GM06990 (cell line): ENCODE measurements around the gene OPN1MW3.
"Not testable (repeated sequence)": the region's sequence is repeated elsewhere in the genome, so short reads cannot be mapped to it uniquely, and the experiment has no call there.

Experiments used
- DNase-seq: peaks from one replicate; pipeline ENCODE4 v3.0.0-alpha.2; 2011; ENCODE audit not compliant: insufficient read length; ENCODE audit errors: extremely low read depth
- H3K27me3 ChIP-seq: replicated peaks from 2 replicates; pipeline ENCODE4 v1.6.0; 2011; ENCODE audit warnings: low read length; ENCODE audit not compliant: control insufficient read depth, insufficient read depth
- H3K36me3 ChIP-seq: 2 replicates; pipeline ENCODE4 v1.5.1; 2011; ENCODE audit warnings: low read length; ENCODE audit not compliant: control insufficient read depth, insufficient read depth
- H3K4me3 ChIP-seq: replicated peaks from 2 replicates; pipeline ENCODE4 v1.5.1; 2011; ENCODE audit warnings: low read depth, mild to moderate bottlenecking, control low read depth, low read length
- TF ChIP-seq, protein P1 (sequence below): IDR thresholded peaks from 2 replicates; pipeline ENCODE4 v1.5.1; 2011; ENCODE audit warnings: low read length, control low read depth, mild to moderate bottlenecking, inconsistent platforms; ENCODE audit not compliant: insufficient read depth, poor library complexity, severe bottlenecking

Gene OPN1MW3

DNA sequence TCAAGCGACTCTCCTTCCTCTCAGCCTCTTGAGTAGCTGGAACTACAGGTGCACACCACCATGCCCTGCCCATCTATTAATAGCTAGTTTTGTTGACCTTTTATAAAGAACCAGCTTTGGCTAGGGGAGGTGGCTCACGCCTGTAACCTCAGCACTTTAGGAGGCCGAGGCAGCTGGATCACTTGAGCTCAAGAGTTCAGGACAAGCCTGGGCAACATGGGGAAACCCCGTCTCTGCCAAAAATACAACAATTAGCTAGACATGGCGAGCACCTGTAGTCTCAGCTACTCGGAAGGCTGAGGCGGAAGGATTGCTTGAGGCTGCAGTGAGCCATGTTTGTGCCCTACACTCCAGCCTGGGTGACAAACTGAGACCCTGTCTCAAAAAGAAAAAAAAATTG lies 40.9 kb downstream of the OPN1MW3 start:
- TF ChIP-seq, protein P1, sequence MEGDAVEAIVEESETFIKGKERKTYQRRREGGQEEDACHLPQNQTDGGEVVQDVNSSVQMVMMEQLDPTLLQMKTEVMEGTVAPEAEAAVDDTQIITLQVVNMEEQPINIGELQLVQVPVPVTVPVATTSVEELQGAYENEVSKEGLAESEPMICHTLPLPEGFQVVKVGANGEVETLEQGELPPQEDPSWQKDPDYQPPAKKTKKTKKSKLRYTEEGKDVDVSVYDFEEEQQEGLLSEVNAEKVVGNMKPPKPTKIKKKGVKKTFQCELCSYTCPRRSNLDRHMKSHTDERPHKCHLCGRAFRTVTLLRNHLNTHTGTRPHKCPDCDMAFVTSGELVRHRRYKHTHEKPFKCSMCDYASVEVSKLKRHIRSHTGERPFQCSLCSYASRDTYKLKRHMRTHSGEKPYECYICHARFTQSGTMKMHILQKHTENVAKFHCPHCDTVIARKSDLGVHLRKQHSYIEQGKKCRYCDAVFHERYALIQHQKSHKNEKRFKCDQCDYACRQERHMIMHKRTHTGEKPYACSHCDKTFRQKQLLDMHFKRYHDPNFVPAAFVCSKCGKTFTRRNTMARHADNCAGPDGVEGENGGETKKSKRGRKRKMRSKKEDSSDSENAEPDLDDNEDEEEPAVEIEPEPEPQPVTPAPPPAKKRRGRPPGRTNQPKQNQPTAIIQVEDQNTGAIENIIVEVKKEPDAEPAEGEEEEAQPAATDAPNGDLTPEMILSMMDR: no peak
- no peaks in the 10 kb centered on the region for H3K27me3 ChIP-seq
- DNase-seq: peak; percentile 41
- H3K4me3 ChIP-seq: no peak overlapping the region
- H3K36me3 ChIP-seq: no peaks in the 10 kb centered on the region

DNA sequence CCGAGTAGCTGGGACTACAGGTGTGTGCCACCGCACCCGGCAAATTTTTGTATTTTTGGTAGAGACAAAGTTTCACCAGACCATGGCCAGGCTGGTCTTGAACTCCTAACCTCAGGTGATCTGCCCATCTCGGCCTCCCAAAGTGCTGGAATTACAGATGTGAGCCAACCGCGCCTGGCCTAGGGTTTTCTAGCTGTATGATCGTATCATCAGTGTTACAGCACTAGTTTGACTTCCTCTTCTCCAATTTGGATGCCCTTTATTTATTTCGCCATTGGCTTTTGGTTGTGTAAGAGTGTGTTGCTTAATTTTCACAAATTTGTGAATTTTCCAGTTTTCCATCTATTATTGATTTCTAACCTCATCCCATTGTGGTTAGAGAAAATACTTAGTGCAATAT lies 43.4 kb downstream of the OPN1MW3 start:
- Histone ChIP-seq H3K36me3 (no peaks in the 10 kb centered on the region), H3K27me3 (no peaks in the 10 kb centered on the region), H3K4me3 (no peak overlapping the region)
- TF ChIP-seq, protein P1: no peak
- no peak for DNase-seq

DNA sequence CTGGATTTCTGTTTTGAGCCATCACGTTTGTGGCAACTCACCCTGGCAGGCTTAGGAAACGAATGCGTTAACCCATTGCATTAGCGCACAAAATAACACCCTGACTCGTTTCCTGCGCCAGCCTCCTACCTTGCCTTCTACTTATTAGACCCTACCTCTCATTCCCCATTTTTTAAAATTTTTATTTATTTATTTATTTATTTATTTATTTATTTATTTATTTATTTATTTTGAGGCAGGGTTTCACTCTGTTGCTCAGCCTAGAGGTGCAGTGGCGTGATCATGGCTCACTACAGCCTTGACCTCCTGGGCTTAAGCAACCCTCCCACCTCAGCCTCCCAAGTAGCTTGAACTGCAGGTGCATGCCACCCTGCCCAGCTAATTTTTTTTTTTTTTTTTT lies 45.6 kb downstream of the OPN1MW3 start:
- not testable (repeated sequence) for DNase-seq, H3K36me3 ChIP-seq, H3K4me3 ChIP-seq, H3K27me3 ChIP-seq

DNA sequence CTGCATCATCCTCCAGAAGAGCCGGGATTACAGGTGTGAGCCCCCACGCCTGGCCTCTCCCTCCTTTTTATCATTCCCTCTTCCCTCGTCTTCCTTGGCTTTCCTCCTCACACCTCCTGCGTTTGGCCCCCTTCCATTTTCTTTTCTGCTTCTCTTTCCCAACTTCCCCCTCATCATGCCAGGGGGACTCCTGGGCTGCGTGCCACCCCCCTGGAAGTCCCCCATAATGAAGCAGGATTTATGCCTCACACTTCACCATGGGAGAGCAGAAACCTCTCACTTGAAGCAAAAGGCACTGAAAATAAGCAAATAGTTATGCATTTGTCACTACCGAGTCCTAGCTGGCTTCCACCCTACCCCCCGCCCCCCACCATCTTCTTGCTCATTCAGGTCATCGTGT lies 46.1 kb downstream of the OPN1MW3 start:
- no peak overlapping the region for H3K4me3 ChIP-seq
- DNase-seq: no peak
- no peaks in the 10 kb centered on the region for H3K27me3 ChIP-seq
- no peaks in the 10 kb centered on the region for H3K36me3 ChIP-seq
- TF ChIP-seq, protein P1: no peak

DNA sequence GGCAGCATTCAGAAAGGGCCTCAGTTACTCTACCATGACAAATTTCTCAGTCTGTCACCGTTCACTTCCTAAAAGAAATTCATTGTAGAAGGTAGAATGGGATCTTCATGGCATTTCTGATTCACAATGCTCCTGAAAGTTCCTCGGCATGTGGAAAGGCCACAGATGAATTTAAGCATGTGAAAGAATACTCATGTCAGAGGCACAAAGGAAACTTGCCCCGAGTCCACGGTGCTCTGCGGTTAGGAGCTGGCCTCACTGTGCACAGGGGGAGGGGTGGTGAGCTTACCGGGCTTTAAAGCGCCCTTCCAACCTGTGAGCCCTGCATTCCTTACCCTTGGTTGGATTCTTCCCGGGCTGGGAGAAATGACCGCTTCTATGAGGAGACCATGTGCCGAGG lies 47.5 kb downstream of the OPN1MW3 start:
- Histone ChIP-seq H3K4me3 (no peak overlapping the region), H3K27me3 (no peaks in the 10 kb centered on the region), H3K36me3 (no peaks in the 10 kb centered on the region)
- TF ChIP-seq, protein P1: no peak
- no peak for DNase-seq

DNA sequence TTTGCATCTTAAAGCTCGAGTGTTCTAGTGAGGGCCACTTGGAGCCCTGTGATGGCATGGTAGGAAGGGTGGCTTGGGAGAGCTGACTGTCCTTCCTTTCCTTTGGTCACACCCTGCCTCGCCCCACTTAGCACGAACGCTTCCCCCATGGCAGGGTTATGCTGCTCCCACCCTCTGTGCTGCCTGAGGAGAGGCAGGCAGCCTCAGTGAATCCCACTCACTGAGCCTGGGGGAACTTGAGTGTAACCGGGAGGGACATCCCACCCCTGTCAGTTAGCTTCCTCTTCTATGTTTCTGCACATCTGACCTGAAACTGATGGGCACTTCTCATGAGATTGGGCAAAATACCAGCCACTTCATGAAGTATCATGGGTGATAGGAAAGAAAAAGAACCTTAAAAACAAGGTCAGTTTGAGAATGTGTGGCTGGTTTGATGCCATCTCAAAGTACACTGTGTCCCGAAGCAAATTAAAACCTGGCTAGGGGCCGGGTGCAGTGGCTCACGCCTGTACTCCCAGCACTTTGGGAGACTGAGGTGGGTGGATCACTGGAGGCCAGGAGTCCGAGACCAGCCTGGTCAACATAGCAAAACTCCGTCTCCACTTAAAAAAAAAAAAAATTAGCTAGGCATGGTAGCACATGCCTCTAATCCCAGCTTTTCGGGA lies 48.3 kb downstream of the OPN1MW3 start:
- TF ChIP-seq, protein P1: no peak
- no peaks in the 10 kb centered on the region for H3K36me3 ChIP-seq
- no peak overlapping the region for H3K4me3 ChIP-seq
- H3K27me3 ChIP-seq: no peaks in the 10 kb centered on the region
- DNase-seq: no peak
